GM06990 (cell line): Measurements from ENCODE around the gene HTR1E.

ENCODE experiments used
- DNase-seq: peaks from one replicate; pipeline ENCODE4 v3.0.0-alpha.2; 2011; ENCODE audit not compliant: insufficient read length; ENCODE audit errors: extremely low read depth
- H3K27me3 ChIP-seq: replicated peaks from 2 replicates; pipeline ENCODE4 v1.6.0; 2011; ENCODE audit warnings: low read length; ENCODE audit not compliant: control insufficient read depth, insufficient read depth
- H3K36me3 ChIP-seq: 2 replicates; pipeline ENCODE4 v1.5.1; 2011; ENCODE audit warnings: low read length; ENCODE audit not compliant: control insufficient read depth, insufficient read depth
- H3K4me3 ChIP-seq: replicated peaks from 2 replicates; pipeline ENCODE4 v1.5.1; 2011; ENCODE audit warnings: low read depth, mild to moderate bottlenecking, control low read depth, low read length
- CTCF ChIP-seq: IDR thresholded peaks from 2 replicates; pipeline ENCODE4 v1.5.1; 2011; ENCODE audit warnings: low read length, control low read depth, mild to moderate bottlenecking, inconsistent platforms; ENCODE audit not compliant: insufficient read depth, poor library complexity, severe bottlenecking

HTR1E gene

DNA sequence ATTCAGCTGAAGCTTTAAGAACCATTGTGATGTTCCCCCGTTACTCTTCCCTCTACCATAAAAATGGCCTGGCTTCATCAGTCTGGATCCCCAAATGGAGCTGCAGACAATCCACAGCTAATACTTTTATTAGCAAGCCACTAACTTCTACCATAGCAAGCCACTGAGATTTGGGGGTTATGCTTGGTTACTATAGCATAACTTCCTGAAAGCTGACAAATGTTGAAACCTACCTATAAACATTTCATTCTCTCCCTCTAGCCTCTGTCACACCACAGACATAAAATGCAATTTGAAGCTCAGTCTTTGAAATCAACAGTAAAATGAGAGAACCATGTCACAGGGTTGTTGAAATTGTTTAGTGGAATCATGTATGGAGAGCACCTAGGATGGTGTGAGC is 3.0 kb upstream of the HTR1E start:
- TF ChIP-seq CTCF, result no peak
- DNase-seq, result no peak
- Histone ChIP-seq H3K4me3 (no peak overlapping the region), H3K36me3 (no peaks in the 10 kb centered on the region), H3K27me3 (peaks cover 2% of the 10 kb centered on the region)

- peaks cover 2% of the 10 kb centered on the region for H3K27me3 ChIP-seq
- no peak overlapping the region for H3K4me3 ChIP-seq
- DNase-seq, result no peak
- no peaks in the 10 kb centered on the region for H3K36me3 ChIP-seq
- TF ChIP-seq CTCF, result no peak
Measured at GRCh38 chr6:86936834-86937218, 502 bp upstream of the HTR1E start.

DNA sequence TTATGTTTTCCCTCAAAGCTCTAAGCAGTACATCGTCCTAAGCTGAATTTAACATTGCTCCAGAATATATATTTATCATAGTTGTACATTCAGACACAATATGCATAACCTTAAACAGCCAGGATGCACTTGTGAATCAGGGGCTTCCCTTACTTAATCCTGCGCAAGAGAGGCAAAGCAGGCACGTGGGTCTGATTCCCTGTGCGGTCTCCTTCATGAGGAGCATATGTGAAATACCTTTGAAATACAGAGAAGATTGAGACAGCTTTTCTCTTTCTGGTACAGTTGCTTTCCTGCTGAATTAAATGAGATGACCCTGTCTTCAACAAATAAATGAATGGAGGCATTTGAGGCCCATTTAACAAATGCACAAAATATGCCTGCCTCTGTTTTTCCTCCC is 1.5 kb downstream of the HTR1E start:
- no peaks in the 10 kb centered on the region for H3K36me3 ChIP-seq
- H3K4me3 ChIP-seq, result no peak overlapping the region
- DNase-seq, result no peak
- no peak for TF ChIP-seq CTCF
- H3K27me3 ChIP-seq, result peaks cover 2% of the 10 kb centered on the region

DNA sequence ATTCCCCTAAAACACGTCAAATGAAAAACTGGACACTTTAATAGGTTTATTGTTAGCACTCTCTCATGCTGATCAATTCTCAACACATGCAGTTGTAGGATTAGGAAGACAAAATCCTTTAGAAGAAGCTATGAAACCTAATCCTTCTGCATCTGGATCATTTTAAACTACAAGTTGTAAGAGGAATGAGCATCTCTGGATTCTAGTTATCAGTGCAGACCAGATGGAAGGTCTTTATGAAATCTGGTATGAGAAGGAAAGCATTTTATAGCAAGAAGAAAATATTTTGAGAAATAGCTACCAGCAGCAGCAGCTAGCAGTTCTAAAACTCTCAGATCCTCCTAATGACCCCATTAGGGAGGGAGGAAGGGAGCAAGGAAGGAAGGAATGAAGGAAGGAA is 4.1 kb downstream of the HTR1E start:
- H3K36me3 ChIP-seq, result no peaks in the 10 kb centered on the region
- no peak for TF ChIP-seq CTCF
- H3K4me3 ChIP-seq, result no peak overlapping the region
- no peak for DNase-seq
- H3K27me3 ChIP-seq, result peaks cover 2% of the 10 kb centered on the region

- TF ChIP-seq CTCF, result no peak
Measured at GRCh38 chr6:86942769-86943516, 5.6 kb downstream of the HTR1E start.

DNA sequence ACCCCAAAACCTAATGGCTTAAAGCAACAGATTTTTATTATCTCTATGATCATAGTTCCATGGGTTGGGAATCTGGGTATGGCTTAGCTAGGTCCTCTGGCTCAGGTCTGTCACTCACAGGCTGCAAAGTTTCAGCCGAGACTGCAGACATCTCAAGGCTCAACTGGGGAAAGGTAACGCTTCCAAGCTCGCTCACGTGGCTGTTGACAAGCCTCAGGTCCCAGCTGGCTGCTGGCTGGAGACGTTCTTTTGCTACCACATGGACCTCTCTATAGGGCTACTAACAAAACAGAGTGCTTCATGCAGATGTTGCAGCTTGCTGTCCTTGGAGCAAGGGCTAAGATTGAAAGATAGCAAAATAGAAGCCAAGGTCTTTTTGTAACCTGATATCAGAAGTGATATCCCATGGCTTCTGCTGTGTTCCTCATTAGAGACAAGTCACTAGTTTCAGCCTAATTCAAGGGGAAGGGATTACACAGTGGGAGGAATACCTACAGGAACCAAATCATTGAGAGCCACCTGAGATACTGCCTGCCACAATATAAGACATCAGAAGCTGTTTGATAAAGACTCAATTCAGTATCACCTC is 6.6 kb downstream of the HTR1E start:
- no peaks in the 10 kb centered on the region for H3K27me3 ChIP-seq
- no peak overlapping the region for H3K4me3 ChIP-seq
- TF ChIP-seq CTCF, result no peak
- no peak for DNase-seq
- H3K36me3 ChIP-seq, result no peaks in the 10 kb centered on the region

More at GRCh38 chr6:86942769-86943516, 5.6 kb downstream of the HTR1E start:
- Histone ChIP-seq H3K4me3 (no peak overlapping the region), H3K27me3 (no peaks in the 10 kb centered on the region; the same call in 1 of the 2 replicates), H3K36me3 (no peaks in the 10 kb centered on the region)
- DNase-seq, result no peak
